Lower leg skin (tissue), 4 donors: ENCODE results near the gene SPSB3. TPM values are rescaled to one million over a fixed set of nuclear protein-coding genes. Genes with fewer than 3 reads are reported as not detected.
A peak's percentile ranks its signal among the peaks of the same experiment; 100 is the strongest.

ENCODE experiments used
- DNase-seq, 2 donors: peaks; one replicate each; pipeline ENCODE4 v3.0.0-alpha.2; 2019; ENCODE audit warnings: low spot score in 2 of 2
- H3K4me3 ChIP-seq: fragments of 200-600 bp; sonication (generic); 2 replicates; pipeline ENCODE4 v1.5.1; 2017; ENCODE audit warnings: mild to moderate bottlenecking, low read depth; ENCODE audit not compliant: poor library complexity, severe bottlenecking
- POLR2A ChIP-seq, 2 donors: fragments of 450-650 bp; IDR thresholded peaks; one replicate each; pipeline ENCODE4 v1.6.1; 2016 to 2017; ENCODE audit warnings: antibody characterized with exemption in 2 of 2, mild to moderate bottlenecking in 1 of 2, moderate library complexity in 1 of 2
- WGBS, 2 donors: methylation state at CpG; one replicate each; pipeline ENCODE4 v1.1.5; 2018; 5-methylcytosine and 5-hydroxymethylcytosine counted together
- intact Hi-C: fragments of 100-400 bp; cut with DNase I; formaldehyde crosslinking; loops from one replicate; pipeline ENCODE4 v1.15.0; 2023; ENCODE audit warnings: low total_unique reads
- total RNA-seq, 4 donors: library from RNA; depleted of rRNA; stranded (reverse); fragments of >200 nt; gene quantifications; one replicate each; pipeline ENCODE4 v1.1.0, GENCODE V29; 2016
- TF ChIP-seq, protein P1 (sequence below), 3 donors: fragments of 450-650 bp; IDR thresholded peaks; one replicate each; pipeline ENCODE4 v1.5.1; 2016; ENCODE audit warnings: antibody characterized with exemption in 3 of 3, mild to moderate bottlenecking in 3 of 3, moderate library complexity in 2 of 3

The SPSB3 gene
- total RNA-seq, 4 donors from 2014 or later, result 146 to 238 (median 172) TPM

DNA sequence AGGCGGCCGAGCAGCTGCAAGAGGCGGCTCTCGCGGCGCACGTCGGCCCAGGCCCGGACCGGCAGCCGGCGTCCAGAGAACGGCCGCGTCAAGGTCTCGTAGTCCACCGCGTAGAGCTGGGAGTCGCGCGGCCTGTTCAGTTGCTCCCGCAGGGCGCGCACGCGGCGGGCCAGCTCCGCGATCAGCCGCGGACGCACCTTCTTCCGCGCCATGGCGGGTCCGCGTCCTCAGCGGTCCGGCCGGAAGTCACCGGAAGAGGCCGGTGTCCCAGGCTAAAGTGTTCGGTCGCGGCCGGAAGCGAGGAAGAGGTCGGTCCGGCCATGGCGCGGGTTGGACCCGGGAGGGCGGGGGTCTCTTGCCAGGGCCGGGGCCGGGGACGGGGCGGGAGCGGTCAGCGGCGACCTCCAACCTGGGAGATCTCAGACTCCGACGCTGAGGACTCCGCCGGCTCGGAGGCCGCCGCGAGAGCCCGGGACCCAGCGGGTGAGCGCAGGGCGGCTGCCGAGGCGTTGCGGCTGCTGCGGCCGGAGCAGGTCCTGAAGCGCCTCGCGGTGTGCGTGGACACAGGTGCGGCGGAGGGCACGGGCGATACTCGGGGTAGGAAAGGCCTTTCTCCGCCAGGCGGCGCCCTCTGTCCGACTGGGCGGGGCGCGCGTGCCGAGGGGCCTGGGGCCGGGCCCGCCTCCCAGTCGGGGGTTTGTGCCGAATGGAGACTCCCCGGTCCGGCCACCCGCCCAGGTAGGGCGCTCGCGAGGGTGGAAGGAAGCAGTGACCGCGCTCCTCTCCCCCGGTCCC is 9.3 kb downstream of the SPSB3 start, which contains the start of gene MRPS34:
MRPS34 (minus strand) TSS at position 227 of the 795 bp plus-strand sequence; CDS start at position 212, 15 bp downstream.
- peak in 1 of 2 donors; percentile 96 for DNase-seq
- intact Hi-C loops, result no loop called here
- TF ChIP-seq, protein P1, sequence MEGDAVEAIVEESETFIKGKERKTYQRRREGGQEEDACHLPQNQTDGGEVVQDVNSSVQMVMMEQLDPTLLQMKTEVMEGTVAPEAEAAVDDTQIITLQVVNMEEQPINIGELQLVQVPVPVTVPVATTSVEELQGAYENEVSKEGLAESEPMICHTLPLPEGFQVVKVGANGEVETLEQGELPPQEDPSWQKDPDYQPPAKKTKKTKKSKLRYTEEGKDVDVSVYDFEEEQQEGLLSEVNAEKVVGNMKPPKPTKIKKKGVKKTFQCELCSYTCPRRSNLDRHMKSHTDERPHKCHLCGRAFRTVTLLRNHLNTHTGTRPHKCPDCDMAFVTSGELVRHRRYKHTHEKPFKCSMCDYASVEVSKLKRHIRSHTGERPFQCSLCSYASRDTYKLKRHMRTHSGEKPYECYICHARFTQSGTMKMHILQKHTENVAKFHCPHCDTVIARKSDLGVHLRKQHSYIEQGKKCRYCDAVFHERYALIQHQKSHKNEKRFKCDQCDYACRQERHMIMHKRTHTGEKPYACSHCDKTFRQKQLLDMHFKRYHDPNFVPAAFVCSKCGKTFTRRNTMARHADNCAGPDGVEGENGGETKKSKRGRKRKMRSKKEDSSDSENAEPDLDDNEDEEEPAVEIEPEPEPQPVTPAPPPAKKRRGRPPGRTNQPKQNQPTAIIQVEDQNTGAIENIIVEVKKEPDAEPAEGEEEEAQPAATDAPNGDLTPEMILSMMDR (IDR thresholded peaks at IDR 0.05), result no peak
- no peak for TF ChIP-seq POLR2A (IDR thresholded peaks at IDR 0.05)
- H3K4me3 ChIP-seq, result peak within 1 kb of the TSS; percentile 69
- WGBS, 2 donors, result 1% methylated on average over 26 to 66 of the region's 108 CpGs

DNA sequence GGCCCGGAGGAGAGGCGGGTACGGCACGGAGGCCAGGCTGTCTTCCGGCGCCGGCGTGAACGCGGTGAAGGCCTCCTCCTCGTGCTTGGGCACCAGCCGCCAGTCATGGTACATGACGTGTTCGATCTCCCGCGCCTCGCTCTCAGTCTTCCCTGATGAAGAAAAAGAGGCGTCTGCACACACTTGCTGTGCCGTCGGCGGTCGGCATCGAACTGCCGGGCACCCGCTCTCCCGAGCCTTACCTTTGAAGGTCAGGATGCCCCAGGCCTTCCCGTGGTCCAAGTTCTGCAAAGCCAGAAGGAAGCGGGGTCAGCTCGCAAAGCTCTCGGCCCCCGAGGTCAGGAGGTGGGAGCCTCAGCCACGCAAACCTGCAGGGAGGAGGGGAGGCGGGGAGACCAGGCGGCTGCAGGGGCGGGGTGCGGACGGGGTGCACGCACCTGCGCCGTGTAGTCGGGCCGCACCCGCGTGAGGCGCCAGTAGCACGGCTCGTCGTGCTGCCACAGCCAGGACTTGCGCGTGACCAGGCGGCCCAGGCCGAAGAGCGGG is 9.9 kb downstream of the SPSB3 start, which contains the start of gene EME2:
EME2 (plus strand) TSS at position 449 of the 546 bp plus-strand sequence. CDS start 418 bp downstream, outside the sequence.
- intact Hi-C loops, result no loop called here
- peak within 1 kb of the TSS; percentile 69 for H3K4me3 ChIP-seq
- DNase-seq, result no peak
- no peak for TF ChIP-seq POLR2A (IDR thresholded peaks at IDR 0.05)
- TF ChIP-seq, protein P1 (IDR thresholded peaks at IDR 0.05), result no peak
- 1% methylated on average over 26 to 34 of the region's 53 CpGs for WGBS, 2 donors

DNA sequence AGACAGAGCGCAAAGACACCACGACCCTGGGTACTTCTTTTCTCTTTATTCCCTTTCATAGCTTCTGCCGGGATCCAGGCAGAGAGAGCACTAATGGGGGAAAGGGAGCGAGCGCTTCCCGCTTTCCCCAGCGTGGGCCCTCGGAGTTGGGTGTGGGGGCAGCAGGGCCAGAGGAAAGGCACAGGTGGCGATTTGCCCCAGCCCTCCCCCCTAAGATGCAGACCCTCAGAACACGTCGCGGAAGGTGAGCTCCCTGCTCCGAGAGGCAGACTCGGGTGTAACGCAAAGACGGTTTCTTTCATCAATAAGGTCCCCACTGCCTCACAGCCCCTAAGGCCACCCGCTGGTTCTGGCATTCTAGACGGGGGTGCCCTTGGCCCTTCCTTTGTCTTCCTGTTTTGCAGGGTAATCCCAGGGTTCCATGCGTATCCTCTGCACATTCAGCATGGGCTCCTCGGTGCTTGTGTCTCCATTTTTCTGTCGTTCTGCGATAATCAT is 10.5 kb downstream of the SPSB3 start:
- no peak for TF ChIP-seq POLR2A (IDR thresholded peaks at IDR 0.05)
- TF ChIP-seq, protein P1 (IDR thresholded peaks at IDR 0.05), result no peak
- 5 to 7% methylated on average over 22 of the region's 22 CpGs for WGBS, 2 donors
- no peak for DNase-seq
- H3K4me3 ChIP-seq, result peak overlapping the region; percentile 69
- intact Hi-C loops, result no loop called here

DNA sequence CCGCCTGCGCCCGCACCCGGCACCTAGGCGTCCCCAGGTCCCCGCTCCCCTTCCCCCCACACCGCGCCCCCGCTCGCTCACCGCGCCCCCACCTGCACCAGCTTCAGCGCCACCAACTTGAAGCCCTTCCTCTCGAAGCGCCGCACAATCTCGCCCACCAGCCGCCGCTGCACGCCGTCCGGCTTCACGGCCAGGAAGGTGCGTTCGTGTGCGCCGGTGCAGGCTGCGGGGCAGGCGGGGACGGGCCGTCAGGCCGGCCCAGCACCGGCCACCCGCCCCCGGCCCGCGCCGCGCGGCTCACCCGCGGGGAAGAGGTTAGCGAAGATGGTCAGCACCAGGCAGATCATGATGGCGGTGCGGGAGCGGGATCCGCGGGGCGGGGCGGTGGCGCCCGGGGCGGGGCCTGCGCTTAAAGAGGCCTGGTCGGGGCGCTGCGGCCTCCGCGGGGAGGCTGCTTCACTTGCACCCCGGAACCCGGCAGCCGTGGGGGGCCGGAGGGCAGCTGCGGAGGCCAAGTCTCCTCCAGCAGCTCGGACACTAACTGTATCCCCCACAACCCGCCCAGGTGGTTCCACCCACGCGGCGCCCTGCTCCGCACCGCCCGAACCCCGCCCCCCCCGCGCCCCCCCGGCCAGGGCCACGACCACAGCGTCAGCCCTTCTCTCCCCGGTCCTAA is 11.0 kb downstream of the SPSB3 start, which contains the start of gene NME3:
NME3 (minus strand) TSS at position 356 of the 676 bp plus-strand sequence; CDS start at position 347, 9 bp downstream.
- intact Hi-C loops, result no loop called here
- H3K4me3 ChIP-seq, result peak within 1 kb of the TSS; percentile 95
- no peak for TF ChIP-seq POLR2A (IDR thresholded peaks at IDR 0.05)
- TF ChIP-seq, protein P1 (IDR thresholded peaks at IDR 0.05), result no peak
- WGBS, 2 donors, result 2% methylated on average over 67 of the region's 79 CpGs; no CpG with 5 or more reads in 1 of the 2 donors
- peak; percentile 74 to 96 for DNase-seq

DNA sequence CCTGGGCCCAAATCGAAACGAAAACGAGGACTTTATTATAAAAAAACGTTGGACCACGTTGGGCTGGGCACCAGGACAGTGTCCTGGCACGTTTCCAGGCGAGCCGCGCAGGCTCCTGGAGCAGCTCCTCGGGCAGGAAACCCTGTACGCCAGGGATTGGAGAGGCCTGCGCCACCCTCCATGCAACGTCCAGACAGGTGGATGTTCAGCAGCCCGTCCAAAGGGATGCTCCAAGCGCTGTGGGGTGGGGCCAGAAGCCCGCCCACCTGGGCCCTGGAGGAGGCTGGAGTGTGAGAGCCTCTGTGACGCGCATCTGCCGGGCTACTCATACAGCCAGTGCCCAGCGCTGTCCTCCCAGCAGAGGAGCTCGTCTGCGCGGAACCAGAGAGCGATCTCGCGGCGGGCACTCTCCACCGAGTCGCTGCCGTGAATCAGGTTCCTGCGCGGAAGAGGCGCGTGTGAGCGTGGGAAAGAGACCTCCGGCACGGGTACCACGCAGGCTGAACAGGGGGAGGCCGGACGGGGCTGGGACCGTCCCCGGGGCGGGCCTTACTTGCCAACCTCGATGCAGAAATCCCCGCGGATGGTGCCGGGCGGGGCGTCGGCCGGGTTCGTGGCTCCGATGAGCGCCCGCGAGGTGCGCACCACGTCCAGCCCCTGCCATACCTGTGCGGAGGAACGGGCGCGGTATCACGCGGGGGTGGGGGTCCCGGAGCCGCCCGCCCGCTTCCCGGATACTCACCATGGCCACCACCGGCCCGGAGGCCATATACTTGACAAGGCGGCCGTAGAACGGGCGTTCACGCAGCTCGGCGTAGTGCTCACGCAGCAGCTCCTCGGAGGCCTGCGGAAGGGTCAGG is 11.8 kb downstream of the SPSB3 start:
- no peak for TF ChIP-seq POLR2A (IDR thresholded peaks at IDR 0.05)
- TF ChIP-seq, protein P1 (IDR thresholded peaks at IDR 0.05), result no peak
- 6 to 7% methylated on average over 16 to 65 of the region's 81 CpGs for WGBS, 2 donors
- peak overlapping the region; percentile 95 for H3K4me3 ChIP-seq
- intact Hi-C loops, result no loop called here
- DNase-seq, result no peak
